Type B pancreatic cell (in vitro differentiated cells): Measurements from ENCODE around the gene C2orf68. TPM values are rescaled to one million over a fixed set of nuclear protein-coding genes. Genes with fewer than 3 reads are reported as not detected.
"Not testable (repeated sequence)": the region's sequence is repeated elsewhere in the genome, so short reads cannot be mapped to it uniquely, and the experiment has no call there.

ENCODE experiments used
- DNase-seq: peaks from one replicate; pipeline ENCODE4 v3.0.0; 2021; ENCODE audit warnings: mixed read lengths; ENCODE audit not compliant: unreplicated experiment; ENCODE audit errors: extremely low spot score
- H3K27ac Mint-ChIP-seq: 2 replicates; pipeline ENCODE4 v1.8.0; 2021; ENCODE audit warnings: mild to moderate bottlenecking, mixed read lengths
- H3K27me3 Mint-ChIP-seq: 2 replicates; pipeline ENCODE4 v1.8.0; 2021; ENCODE audit warnings: mixed read lengths
- H3K36me3 Mint-ChIP-seq: 2 replicates; pipeline ENCODE4 v1.8.0; 2021; ENCODE audit warnings: mixed read lengths
- H3K4me1 Mint-ChIP-seq: one replicate; pipeline ENCODE4 v1.8.0; 2021; ENCODE audit warnings: mixed read lengths; ENCODE audit not compliant: unreplicated experiment
- H3K4me3 Mint-ChIP-seq: 2 replicates; pipeline ENCODE4 v1.8.0; 2021; ENCODE audit warnings: mild to moderate bottlenecking, mixed read lengths
- H3K9me3 Mint-ChIP-seq: 2 replicates; pipeline ENCODE4 v1.8.0; 2021; ENCODE audit warnings: mixed read lengths
- CTCF ChIP-seq: fragments of 200-600 bp; sonication (generic); conservative IDR thresholded peaks from 2 replicates; pipeline ENCODE4 v1.5.0; 2021; ENCODE audit warnings: antibody characterized with exemption, mild to moderate bottlenecking
- long read RNA-seq: library from polyadenylated mRNA; unstranded; transcript quantifications from one replicate; pipeline ENCODE4 v2.0.0, GENCODE V29; 2020
- total RNA-seq: library from RNA; stranded (reverse); gene quantifications from 2 replicates; pipeline ENCODE4 v1.2.1, GENCODE V29; 2021; ENCODE audit warnings: low replicate concordance

The C2orf68 gene
- total RNA-seq = 58.8 and 66.6 TPM in 2 replicates
- long read RNA-seq, partial matches to known transcripts = 0 of 12 reads
- long read RNA-seq, other reads (novel, unspliced or antisense) = 11 of 12 reads

GRCh38 chr2:85611705-85612587, at the start of gene C2orf68:
Gene C2orf68, minus strand, starts transcription at chr2:85612066. Its CDS starts 82 bp downstream, at chr2:85611984.
- no peaks in the 10 kb centered on the region for H3K27me3 Mint-ChIP-seq
- H3K27ac Mint-ChIP-seq = peak within 1 kb of the TSS; percentile 89
- no peaks in the 10 kb centered on the region for H3K4me1 Mint-ChIP-seq
- H3K36me3 Mint-ChIP-seq = peaks cover 11% of the 10 kb centered on the region
- TF ChIP-seq CTCF = no peak
- DNase-seq = peak; percentile 91
- peak within 1 kb of the TSS; percentile 96 for H3K4me3 Mint-ChIP-seq
- no peaks in the 10 kb centered on the region for H3K9me3 Mint-ChIP-seq

GRCh38 chr2:85661139-85661858, 49.4 kb upstream of the C2orf68 start:
- no peak overlapping the region for H3K4me3 Mint-ChIP-seq
- H3K27ac Mint-ChIP-seq = no peak overlapping the region
- no peaks in the 10 kb centered on the region for H3K4me1 Mint-ChIP-seq
- TF ChIP-seq CTCF = no peak
- peaks cover 7% of the 10 kb centered on the region for H3K36me3 Mint-ChIP-seq
- no peak for DNase-seq
- no peaks in the 10 kb centered on the region for H3K27me3 Mint-ChIP-seq
- H3K9me3 Mint-ChIP-seq = no peaks in the 10 kb centered on the region

- Mint-ChIP-seq H3K27ac (no peak overlapping the region), H3K27me3 (no peaks in the 10 kb centered on the region), H3K4me3 (no peak overlapping the region), H3K4me1 (no peaks in the 10 kb centered on the region), H3K9me3 (no peaks in the 10 kb centered on the region), H3K36me3 (peaks cover 7% of the 10 kb centered on the region)
- DNase-seq = no peak
- TF ChIP-seq CTCF = no peak
Observed at GRCh38 chr2:85660725-85661124, 48.9 kb upstream of the C2orf68 start.

GRCh38 chr2:85660301-85660700, 48.4 kb upstream of the C2orf68 start:
- DNase-seq, H3K9me3 Mint-ChIP-seq, H3K4me3 Mint-ChIP-seq, H3K36me3 Mint-ChIP-seq, H3K4me1 Mint-ChIP-seq, H3K27me3 Mint-ChIP-seq, H3K27ac Mint-ChIP-seq: not testable (repeated sequence)

GRCh38 chr2:85659324-85659981, 47.6 kb upstream of the C2orf68 start:
- Mint-ChIP-seq H3K27ac (no peak overlapping the region), H3K9me3 (no peaks in the 10 kb centered on the region), H3K4me3 (no peak overlapping the region), H3K4me1 (no peaks in the 10 kb centered on the region), H3K27me3 (no peaks in the 10 kb centered on the region), H3K36me3 (peaks cover 7% of the 10 kb centered on the region)
- no peak for DNase-seq
- no peak for TF ChIP-seq CTCF

GRCh38 chr2:85657399-85657798, 45.5 kb upstream of the C2orf68 start:
- Mint-ChIP-seq H3K36me3 (peaks cover 11% of the 10 kb centered on the region), H3K27ac (peak overlapping the region; percentile 84)
- not testable (repeated sequence) for H3K4me3 Mint-ChIP-seq, H3K4me1 Mint-ChIP-seq, H3K9me3 Mint-ChIP-seq, H3K27me3 Mint-ChIP-seq, DNase-seq
